A549 (cell line): ENCODE measurements around the gene PIP5K1A. TPM values are rescaled to one million over a fixed set of nuclear protein-coding genes. Genes with fewer than 3 reads are reported as not detected.

ENCODE experiments used
- ATAC-seq, 2 experiments: fragments of 200-7000 bp in 1 of 2; fragments of >200 bp in 1 of 2; cut with Nextera tagmentation in 1 of 2; cut with Tn5 transposase in 1 of 2; 3 replicates each; pipeline versions ENCODE4 v1.8.0 to v1.9.1; 2018 to 2020; ENCODE audit warnings: mild to moderate bottlenecking in 1 of 2, moderate library complexity in 1 of 2
- CTCF ChIA-PET: fragments of 300-600 bp; sonication (Branson Sonifier 250); formaldehyde crosslinking; extraction: SDS; loops from one replicate; lab custom pipeline; 2021; ENCODE audit warnings: antibody characterized with exemption, inconsistent platforms; lab: Yijun Ruan, JAX
- POLR2A ChIA-PET: fragments of 350-600 bp; formaldehyde crosslinking; extraction: SDS; loops from one replicate; lab custom pipeline; 2021; ENCODE audit warnings: antibody characterized with exemption, inconsistent platforms; lab: Yijun Ruan, JAX
- DNase-seq, 2 experiments: peaks; one replicate each; pipeline versions ENCODE4 v3.0.0 to v3.0.0-alpha.2; 2011 to 2016; ENCODE audit warnings: low read depth in 1 of 2, low spot score in 1 of 2
- FAIRE-seq: peaks from 2 replicates; lab custom pipeline; 2011; peaks lifted over from hg19 to GRCh38; lab: Jason Lieb, UNC
- H3K27ac ChIP-seq, 2 experiments: fragments of >200 bp; sonication (Bioruptor Twin); formaldehyde crosslinking; 3 replicates each; pipeline ENCODE4 v1.5.1; 2016 to 2017
- H3K4me1 ChIP-seq: fragments of >200 bp; sonication (Bioruptor Twin); formaldehyde crosslinking; 3 replicates; pipeline ENCODE4 v1.6.1; 2016
- H3K4me2 ChIP-seq: fragments of >200 bp; sonication (Bioruptor Twin); formaldehyde crosslinking; 3 replicates; pipeline ENCODE4 v1.6.1; 2016
- H3K4me3 ChIP-seq: fragments of >200 bp; sonication (Bioruptor Twin); formaldehyde crosslinking; 3 replicates; pipeline ENCODE4 v1.5.1; 2016
- H3K9me3 ChIP-seq: fragments of >200 bp; sonication (Bioruptor Twin); formaldehyde crosslinking; 3 replicates; pipeline ENCODE4 v1.6.1; 2016
- BHLHE40 ChIP-seq: IDR thresholded peaks from 2 replicates; pipeline ENCODE4 v1.6.1; 2012; ENCODE audit warnings: low read depth, low read length, inconsistent platforms
- CBX2 ChIP-seq: fragments of 200-600 bp; sonication (generic); IDR thresholded peaks from 2 replicates; pipeline ENCODE4 v1.6.1; 2016; ENCODE audit warnings: low read depth, mild to moderate bottlenecking, borderline replicate concordance
- CEBPB ChIP-seq, 2 experiments: fragments of >200 bp in 1 of 2; sonication (Bioruptor Twin) in 1 of 2; formaldehyde crosslinking in 1 of 2; IDR thresholded peaks; 2 replicates each; pipeline ENCODE4 v1.6.1; 2012 to 2016
- CHD4 ChIP-seq: fragments of 200-600 bp; sonication (generic); IDR thresholded peaks from 2 replicates; pipeline ENCODE4 v1.6.1; 2016; ENCODE audit warnings: antibody characterized with exemption, mild to moderate bottlenecking, borderline replicate concordance
- EHMT2 ChIP-seq: fragments of 200-600 bp; sonication (generic); IDR thresholded peaks from 2 replicates; pipeline ENCODE4 v1.6.1; 2016; ENCODE audit warnings: antibody characterized with exemption, low read depth, mild to moderate bottlenecking, moderate library complexity
- EP300 ChIP-seq, 2 experiments: fragments of >200 bp; sonication (Bioruptor Twin); formaldehyde crosslinking; IDR thresholded peaks; 2 replicates in 1 of 2; 3 replicates in 1 of 2; pipeline ENCODE4 v1.6.1; 2016 to 2017
- ESRRA ChIP-seq: fragments of 150-350 bp; IDR thresholded peaks from 2 replicates; pipeline ENCODE4 v1.6.1; 2014; ENCODE audit warnings: mild to moderate bottlenecking, low read length, borderline replicate concordance
- FOSL2 ChIP-seq, 2 experiments: fragments of 450-650 bp in 1 of 2; fragments of >200 bp in 1 of 2; sonication (Bioruptor Twin) in 1 of 2; formaldehyde crosslinking; IDR thresholded peaks; 2 replicates each; pipeline versions ENCODE4 v1.5.0 to v1.6.1; 2016 to 2020; ENCODE audit warnings: mild to moderate bottlenecking in 1 of 2, moderate library complexity in 1 of 2
- FOXS1 ChIP-seq: fragments of 250-450 bp; sonication (Bioruptor Pico); IDR thresholded peaks from 2 replicates; pipeline ENCODE4 v1.5.0; 2020; ENCODE audit warnings: mild to moderate bottlenecking, moderate library complexity
- HDAC2 ChIP-seq: fragments of 200-600 bp; sonication (generic); IDR thresholded peaks from 2 replicates; pipeline ENCODE4 v1.6.1; 2016
- HOXA7 ChIP-seq: fragments of 250-450 bp; sonication (Bioruptor Pico); IDR thresholded peaks from 2 replicates; pipeline ENCODE4 v1.5.0; 2020; ENCODE audit warnings: mild to moderate bottlenecking, moderate library complexity
- HOXB5 ChIP-seq: fragments of 250-450 bp; sonication (Bioruptor Pico); IDR thresholded peaks from 2 replicates; pipeline ENCODE4 v1.5.0; 2020; ENCODE audit warnings: mild to moderate bottlenecking, moderate library complexity
- KDM5A ChIP-seq: fragments of 200-600 bp; sonication (generic); IDR thresholded peaks from 2 replicates; pipeline ENCODE4 v1.6.1; 2016; ENCODE audit warnings: antibody characterized with exemption, mild to moderate bottlenecking
- NFE2L2 ChIP-seq: fragments of 150-350 bp; conservative IDR thresholded peaks from 2 replicates; pipeline ENCODE4 v1.6.1; 2014; ENCODE audit warnings: low read length
- NPAS2 ChIP-seq: fragments of 250-450 bp; sonication (Bioruptor Pico); IDR thresholded peaks from 2 replicates; pipeline ENCODE4 v1.8.0; 2022; ENCODE audit warnings: mild to moderate bottlenecking, moderate library complexity, borderline replicate concordance
- PHF8 ChIP-seq: fragments of 200-600 bp; sonication (generic); IDR thresholded peaks from 2 replicates; pipeline ENCODE4 v1.6.1; 2016; ENCODE audit warnings: low read depth, mild to moderate bottlenecking, antibody characterized with exemption, moderate library complexity, borderline replicate concordance
- RAD21 ChIP-seq, 2 experiments: fragments of >200 bp in 1 of 2; sonication (Bioruptor Twin) in 1 of 2; formaldehyde crosslinking in 1 of 2; IDR thresholded peaks in 1 of 2; conservative IDR thresholded peaks in 1 of 2; 2 replicates in 1 of 2; 3 replicates in 1 of 2; pipeline ENCODE4 v1.6.1; 2012 to 2018; ENCODE audit warnings: inconsistent platforms in 1 of 2
- SREBF2 ChIP-seq: fragments of 450-650 bp; IDR thresholded peaks from 2 replicates; pipeline ENCODE4 v1.6.1; 2014; ENCODE audit warnings: mild to moderate bottlenecking, moderate library complexity
- ZC3H11A ChIP-seq: fragments of 450-650 bp; IDR thresholded peaks from 2 replicates; pipeline ENCODE4 v1.6.1; 2014; ENCODE audit warnings: antibody characterized with exemption, mild to moderate bottlenecking
- ZFP36 ChIP-seq: fragments of 450-650 bp; IDR thresholded peaks from 2 replicates; pipeline ENCODE4 v1.6.1; 2014; ENCODE audit warnings: borderline replicate concordance; ENCODE audit not compliant: partially characterized antibody
- WGBS: methylation state at CpG from one replicate; pipeline ENCODE4 v1.1.6; 2017; ENCODE audit errors: missing lambda C conversion rate; 5-methylcytosine and 5-hydroxymethylcytosine counted together
- polyA plus RNA-seq, 4 experiments: library from polyadenylated mRNA; depleted of rRNA in 3 of 4; stranded (reverse); fragments of >200 nt; fragmentation: RNase III in 1 of 4; extraction: RNeasy Plus Mini Kit Qiagen cat#74134 plus additional on column Dnase treatment in 1 of 4; gene quantifications; 2 replicates in 3 of 4; 3 replicates in 1 of 4; pipeline ENCODE4 v1.2.3, GENCODE V29; 2011 to 2017
- TF ChIP-seq, protein P1 (sequence below): fragments of >200 bp; sonication (Bioruptor Twin); formaldehyde crosslinking; IDR thresholded peaks from 3 replicates; pipeline ENCODE4 v1.5.1; 2016
- TF ChIP-seq, protein P2 (sequence below): fragments of 250-450 bp; sonication (Bioruptor Pico); IDR thresholded peaks from 2 replicates; pipeline ENCODE4 v1.5.0; 2020; ENCODE audit warnings: low read depth, mild to moderate bottlenecking, moderate library complexity
- TF ChIP-seq, protein P3 (sequence below): IDR thresholded peaks from 2 replicates; pipeline ENCODE4 v1.6.1; 2012; ENCODE audit warnings: low read depth, borderline replicate concordance
- TF ChIP-seq, protein P4 (sequence below): fragments of 250-450 bp; sonication (Bioruptor Pico); IDR thresholded peaks from 2 replicates; pipeline ENCODE4 v1.5.0; 2021; ENCODE audit warnings: mild to moderate bottlenecking, moderate library complexity, borderline replicate concordance

Gene PIP5K1A
- polyA plus RNA-seq, 2 of the 4 experiments (the other 2 are of a cell fraction): 50.0 to 129 TPM

DNA sequence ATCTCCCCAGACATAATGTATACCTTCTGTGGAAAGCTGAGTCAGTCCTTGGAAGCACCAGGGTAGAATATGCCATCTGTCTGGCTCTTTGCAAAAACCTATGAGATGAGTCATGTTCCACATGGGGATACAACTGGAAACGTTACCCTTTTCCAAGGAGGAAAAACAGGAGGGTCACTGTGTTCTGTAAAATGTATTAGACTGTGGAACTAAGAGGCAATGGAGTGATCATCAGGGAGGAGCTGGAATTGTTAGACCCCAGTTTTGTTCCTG lies 40.1 kb downstream of the PIP5K1A start:
- POLR2A ChIA-PET: no interaction called here
- CTCF ChIA-PET: interaction anchor here (0.7 to 2.6 kb wide), 6 partner anchors 11 to 53 kb away, joined by 3 to 12 read pairs (median 3); partner anchors contain the start of gene PSMD4
- no peak overlapping the region for H3K4me3 ChIP-seq
- H3K4me1 ChIP-seq: 0 out of 3 replicates have a peak, but pooled peaks cover 8% of the 10 kb centered on the region
- FAIRE-seq: no peak
- H3K4me2 ChIP-seq: 0 out of 3 replicates have a peak overlapping the region, but pooled peaks have one; percentile 3
- peak in 1 of 2 experiments; percentile 67; a peak in 4 of 6 replicates for ATAC-seq
- TF ChIP-seq HDAC2 (no peak), FOSL2 (IDR thresholded peaks at IDR 0.05) (no peak), FOSL2 (CRISPR knock-in tag; IDR thresholded peaks at IDR 0.05) (peak; percentile 49; the same call in 1 of the 2 replicates)
- DNase-seq: peak in 1 of 2 experiments; percentile 16
- H3K27ac ChIP-seq: peak overlapping the region in 1 of 2 experiments; percentile 31; a peak in 1 of 6 replicates
- WGBS: 41% methylated on average over 1 of the region's 1 CpG
- no peaks in the 10 kb centered on the region for H3K9me3 ChIP-seq

DNA sequence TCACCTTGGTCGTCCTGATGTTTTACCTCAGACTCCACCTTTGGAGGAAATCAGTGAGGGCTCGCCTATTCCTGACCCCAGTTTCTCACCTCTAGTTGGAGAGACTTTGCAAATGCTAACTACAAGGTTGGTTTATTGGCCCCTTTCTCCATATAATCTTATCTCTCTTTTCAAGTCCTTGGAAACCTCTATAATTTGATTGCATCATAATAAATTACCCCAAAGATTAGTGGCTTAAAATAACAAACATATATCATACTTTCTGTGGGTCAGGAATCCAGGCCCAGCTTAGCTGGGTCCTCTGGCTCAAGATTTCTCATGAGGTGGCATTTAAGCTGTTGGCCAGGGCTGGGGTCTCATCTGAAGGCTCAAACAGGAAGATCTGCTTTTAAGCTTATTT lies 44.1 kb downstream of the PIP5K1A start:
- no peak overlapping the region for H3K27ac ChIP-seq
- ChIA-PET CTCF (interaction anchor here (0.6 to 3.4 kb wide), 4 partner anchors 10 to 48 kb away, joined by 3 to 19 read pairs (median 4); no protein-coding TSS in a partner anchor), POLR2A (no interaction called here)
- 90% methylated on average over 2 of the region's 2 CpGs for WGBS
- no peaks in the 10 kb centered on the region for H3K9me3 ChIP-seq
- H3K4me3 ChIP-seq: no peak overlapping the region
- ATAC-seq (no peak), DNase-seq (no peak), FAIRE-seq (no peak)
- 0 out of 3 replicates have a peak, but pooled peaks cover 8% of the 10 kb centered on the region for H3K4me1 ChIP-seq
- TF ChIP-seq CBX2 (no peak), HOXA7 (CRISPR knock-in tag) (no peak), HOXB5 (no peak), PHF8 (no peak), EP300 (IDR thresholded peaks at IDR 0.05) (no peak), NFE2L2 (no peak), RAD21 (conservative IDR thresholded peaks at IDR 0.05 in 1 of 2, IDR thresholded peaks at IDR 0.05 in 1 of 2) (no peak), ZC3H11A (no peak), FOSL2 (IDR thresholded peaks at IDR 0.05) (no peak), FOSL2 (CRISPR knock-in tag; IDR thresholded peaks at IDR 0.05) (no peak), KDM5A (no peak), CHD4 (no peak), BHLHE40 (no peak), EHMT2 (no peak), ESRRA (no peak), ZFP36 (no peak)
- TF ChIP-seq, protein P1, sequence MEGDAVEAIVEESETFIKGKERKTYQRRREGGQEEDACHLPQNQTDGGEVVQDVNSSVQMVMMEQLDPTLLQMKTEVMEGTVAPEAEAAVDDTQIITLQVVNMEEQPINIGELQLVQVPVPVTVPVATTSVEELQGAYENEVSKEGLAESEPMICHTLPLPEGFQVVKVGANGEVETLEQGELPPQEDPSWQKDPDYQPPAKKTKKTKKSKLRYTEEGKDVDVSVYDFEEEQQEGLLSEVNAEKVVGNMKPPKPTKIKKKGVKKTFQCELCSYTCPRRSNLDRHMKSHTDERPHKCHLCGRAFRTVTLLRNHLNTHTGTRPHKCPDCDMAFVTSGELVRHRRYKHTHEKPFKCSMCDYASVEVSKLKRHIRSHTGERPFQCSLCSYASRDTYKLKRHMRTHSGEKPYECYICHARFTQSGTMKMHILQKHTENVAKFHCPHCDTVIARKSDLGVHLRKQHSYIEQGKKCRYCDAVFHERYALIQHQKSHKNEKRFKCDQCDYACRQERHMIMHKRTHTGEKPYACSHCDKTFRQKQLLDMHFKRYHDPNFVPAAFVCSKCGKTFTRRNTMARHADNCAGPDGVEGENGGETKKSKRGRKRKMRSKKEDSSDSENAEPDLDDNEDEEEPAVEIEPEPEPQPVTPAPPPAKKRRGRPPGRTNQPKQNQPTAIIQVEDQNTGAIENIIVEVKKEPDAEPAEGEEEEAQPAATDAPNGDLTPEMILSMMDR: no peak
- TF ChIP-seq, protein P2, sequence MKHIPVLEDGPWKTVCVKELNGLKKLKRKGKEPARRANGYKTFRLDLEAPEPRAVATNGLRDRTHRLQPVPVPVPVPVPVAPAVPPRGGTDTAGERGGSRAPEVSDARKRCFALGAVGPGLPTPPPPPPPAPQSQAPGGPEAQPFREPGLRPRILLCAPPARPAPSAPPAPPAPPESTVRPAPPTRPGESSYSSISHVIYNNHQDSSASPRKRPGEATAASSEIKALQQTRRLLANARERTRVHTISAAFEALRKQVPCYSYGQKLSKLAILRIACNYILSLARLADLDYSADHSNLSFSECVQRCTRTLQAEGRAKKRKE (CRISPR knock-in tag): no peak
- TF ChIP-seq, protein P3, sequence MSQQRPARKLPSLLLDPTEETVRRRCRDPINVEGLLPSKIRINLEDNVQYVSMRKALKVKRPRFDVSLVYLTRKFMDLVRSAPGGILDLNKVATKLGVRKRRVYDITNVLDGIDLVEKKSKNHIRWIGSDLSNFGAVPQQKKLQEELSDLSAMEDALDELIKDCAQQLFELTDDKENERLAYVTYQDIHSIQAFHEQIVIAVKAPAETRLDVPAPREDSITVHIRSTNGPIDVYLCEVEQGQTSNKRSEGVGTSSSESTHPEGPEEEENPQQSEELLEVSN: no peak
- no peak overlapping the region for H3K4me2 ChIP-seq

DNA sequence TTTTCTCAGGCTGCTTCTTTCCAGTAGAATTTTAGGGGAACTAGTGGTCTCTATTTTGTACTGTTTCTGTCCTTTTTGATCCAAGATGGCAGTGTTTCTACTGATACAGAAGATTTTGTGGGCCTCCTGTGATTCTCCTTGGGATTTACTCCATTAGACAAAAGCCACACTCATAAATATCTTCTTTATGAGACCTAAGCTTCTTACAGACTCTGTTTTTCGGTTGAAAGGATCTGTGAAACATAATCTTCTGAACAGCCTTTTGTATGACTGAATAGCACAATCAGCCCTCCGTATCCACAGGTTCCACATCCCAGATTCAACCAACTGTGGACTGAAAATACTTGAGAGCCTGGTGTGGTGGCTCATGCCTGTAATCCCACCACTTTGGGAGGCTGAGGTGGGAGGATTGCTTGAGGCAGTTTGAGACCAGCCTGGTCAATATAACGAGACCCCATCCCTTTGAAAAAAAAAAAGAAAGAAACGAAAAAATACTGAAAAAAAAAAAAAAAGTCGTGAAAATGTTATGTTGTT lies 45.4 kb downstream of the PIP5K1A start:
- no peak for TF ChIP-seq FOXS1 (CRISPR knock-in tag)
- no peak for TF ChIP-seq CEBPB (IDR thresholded peaks at IDR 0.05)
- no peak for TF ChIP-seq SREBF2
- TF ChIP-seq NPAS2: no peak
- TF ChIP-seq, protein P4, sequence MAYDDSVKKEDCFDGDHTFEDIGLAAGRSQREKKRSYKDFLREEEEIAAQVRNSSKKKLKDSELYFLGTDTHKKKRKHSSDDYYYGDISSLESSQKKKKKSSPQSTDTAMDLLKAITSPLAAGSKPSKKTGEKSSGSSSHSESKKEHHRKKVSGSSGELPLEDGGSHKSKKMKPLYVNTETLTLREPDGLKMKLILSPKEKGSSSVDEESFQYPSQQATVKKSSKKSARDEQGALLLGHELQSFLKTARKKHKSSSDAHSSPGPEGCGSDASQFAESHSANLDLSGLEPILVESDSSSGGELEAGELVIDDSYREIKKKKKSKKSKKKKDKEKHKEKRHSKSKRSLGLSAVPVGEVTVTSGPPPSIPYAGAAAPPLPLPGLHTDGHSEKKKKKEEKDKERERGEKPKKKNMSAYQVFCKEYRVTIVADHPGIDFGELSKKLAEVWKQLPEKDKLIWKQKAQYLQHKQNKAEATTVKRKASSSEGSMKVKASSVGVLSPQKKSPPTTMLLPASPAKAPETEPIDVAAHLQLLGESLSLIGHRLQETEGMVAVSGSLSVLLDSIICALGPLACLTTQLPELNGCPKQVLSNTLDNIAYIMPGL (CRISPR knock-in tag): no peak
- Histone ChIP-seq H3K4me2 (no peak overlapping the region), H3K27ac (no peak overlapping the region), H3K9me3 (no peaks in the 10 kb centered on the region), H3K4me3 (no peak overlapping the region), H3K4me1 (no peaks in the 10 kb centered on the region)
- FAIRE-seq: no peak
- DNase-seq: no peak
- POLR2A ChIA-PET: no interaction called here
- CTCF ChIA-PET: interaction anchor here (1.0 to 3.4 kb wide), 3 partner anchors 9 to 97 kb away, joined by 3 to 19 read pairs (median 3); no protein-coding TSS in a partner anchor
- 64% methylated on average over 5 of the region's 5 CpGs for WGBS
- ATAC-seq: no peak
